Astrocyte (in vitro differentiated cells and primary cell): ENCODE measurements around the gene LRRFIP1.

Experiments
- EZH2 ChIP-seq: IDR thresholded peaks from 2 replicates; pipeline ENCODE4 v1.6.1; 2012; ENCODE audit warnings: mild to moderate bottlenecking, low read length, inconsistent platforms; ENCODE audit not compliant: insufficient read depth
- TF ChIP-seq, protein P1 (sequence below): IDR thresholded peaks from 2 replicates; pipeline ENCODE4 v1.5.1; 2011; ENCODE audit warnings: low read depth, mild to moderate bottlenecking, inconsistent platforms, low read length, moderate library complexity; ENCODE audit not compliant: insufficient read depth

DNA sequence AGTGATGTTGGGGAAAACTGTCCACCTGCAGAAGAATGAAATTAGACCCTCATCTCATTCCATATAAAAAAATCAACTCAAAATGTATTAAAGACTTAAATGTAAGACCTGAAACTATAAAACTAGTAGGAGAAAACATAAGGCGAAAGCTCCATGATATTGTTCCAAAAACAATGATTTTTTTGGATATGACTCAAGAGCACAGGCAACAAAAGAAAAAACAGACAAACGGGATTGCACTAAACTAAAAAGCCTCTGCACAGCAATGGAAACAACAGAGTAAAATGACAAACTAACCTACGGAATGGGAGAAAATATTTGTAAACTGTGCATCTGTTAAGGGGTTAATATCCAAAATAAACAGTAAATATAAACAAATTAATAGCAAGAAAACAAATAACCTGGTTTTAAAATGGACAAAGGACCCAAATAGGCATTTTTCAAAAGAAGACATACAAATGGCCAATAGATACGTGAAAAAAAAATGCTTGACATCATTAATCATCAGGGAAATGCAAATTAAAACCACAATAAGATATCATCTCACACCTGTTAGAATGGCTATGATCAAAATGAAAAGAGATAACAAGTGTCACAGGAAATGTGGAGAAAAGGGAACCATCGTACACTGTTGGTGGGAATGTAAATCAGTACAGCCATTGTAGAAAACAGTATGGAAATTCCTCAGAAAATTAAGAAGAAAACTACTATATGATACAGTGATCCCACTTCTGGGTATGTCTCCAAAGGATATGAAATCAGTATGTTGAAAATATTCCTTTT lies 26.6 kb downstream of the LRRFIP1 start:
- TF ChIP-seq, protein P1, sequence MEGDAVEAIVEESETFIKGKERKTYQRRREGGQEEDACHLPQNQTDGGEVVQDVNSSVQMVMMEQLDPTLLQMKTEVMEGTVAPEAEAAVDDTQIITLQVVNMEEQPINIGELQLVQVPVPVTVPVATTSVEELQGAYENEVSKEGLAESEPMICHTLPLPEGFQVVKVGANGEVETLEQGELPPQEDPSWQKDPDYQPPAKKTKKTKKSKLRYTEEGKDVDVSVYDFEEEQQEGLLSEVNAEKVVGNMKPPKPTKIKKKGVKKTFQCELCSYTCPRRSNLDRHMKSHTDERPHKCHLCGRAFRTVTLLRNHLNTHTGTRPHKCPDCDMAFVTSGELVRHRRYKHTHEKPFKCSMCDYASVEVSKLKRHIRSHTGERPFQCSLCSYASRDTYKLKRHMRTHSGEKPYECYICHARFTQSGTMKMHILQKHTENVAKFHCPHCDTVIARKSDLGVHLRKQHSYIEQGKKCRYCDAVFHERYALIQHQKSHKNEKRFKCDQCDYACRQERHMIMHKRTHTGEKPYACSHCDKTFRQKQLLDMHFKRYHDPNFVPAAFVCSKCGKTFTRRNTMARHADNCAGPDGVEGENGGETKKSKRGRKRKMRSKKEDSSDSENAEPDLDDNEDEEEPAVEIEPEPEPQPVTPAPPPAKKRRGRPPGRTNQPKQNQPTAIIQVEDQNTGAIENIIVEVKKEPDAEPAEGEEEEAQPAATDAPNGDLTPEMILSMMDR = no peak
- no peak for TF ChIP-seq EZH2
